ENCODE results near the gene TF.
"Not testable (repeated sequence)": the region's sequence is repeated elsewhere in the genome, so short reads cannot be mapped to it uniquely, and the experiment has no call there.

TF gene

DNA sequence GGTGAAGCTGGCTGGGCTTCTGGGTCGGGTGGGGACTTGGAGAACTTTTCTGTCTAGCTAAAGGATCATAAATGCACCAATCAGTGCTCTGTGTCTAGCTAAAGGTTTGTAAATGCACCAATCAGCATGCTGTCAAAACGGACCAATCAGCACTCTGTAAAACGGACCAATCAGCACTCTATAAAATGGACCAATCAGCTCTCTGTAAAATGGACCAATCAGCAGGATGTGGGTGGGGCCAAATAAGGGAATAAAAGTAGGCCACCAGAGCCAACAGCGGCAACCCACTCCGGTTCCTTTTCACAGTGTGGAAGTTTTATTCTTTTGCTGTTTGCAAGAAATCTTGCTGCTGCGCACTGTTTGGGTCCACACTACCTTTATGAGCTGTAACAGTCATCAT is 14.0 kb upstream of the TF start:
- not testable (repeated sequence) for H3K4me3 Mint-ChIP-seq; H3K4me1 Mint-ChIP-seq (ENCODE audit: low read depth); H3K36me3 Mint-ChIP-seq (ENCODE audit: low read depth); H3K27ac Mint-ChIP-seq
- H3K9me3 Mint-ChIP-seq = peaks cover 18% of the 10 kb centered on the region
- peaks cover 13% of the 10 kb centered on the region for H3K27me3 Mint-ChIP-seq (ENCODE audit: low read depth)

DNA sequence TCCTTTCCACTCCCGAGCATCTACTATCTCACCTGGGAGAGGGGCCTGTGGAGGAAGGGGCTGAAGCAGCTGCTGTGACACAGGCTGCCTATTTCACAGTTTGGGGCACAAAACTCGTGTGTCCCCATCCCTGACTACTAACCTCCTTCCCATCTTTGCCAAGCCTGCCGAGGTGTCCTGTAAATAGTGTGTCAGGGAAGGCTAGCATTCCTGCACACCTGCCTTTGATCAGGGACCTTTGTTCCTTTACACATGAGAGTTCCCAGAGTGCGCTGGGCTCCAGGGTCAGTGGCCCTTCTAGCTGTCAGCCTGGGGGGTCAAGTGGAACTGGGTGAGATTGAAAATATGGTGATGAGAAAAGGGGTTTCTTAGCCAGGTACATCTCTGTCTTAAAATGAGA is 13.0 kb upstream of the TF start:
- Mint-ChIP-seq H3K27ac (no peak overlapping the region), H3K36me3 (ENCODE audit: low read depth) (no peaks in the 10 kb centered on the region), H3K27me3 (ENCODE audit: low read depth) (peaks cover 13% of the 10 kb centered on the region), H3K4me1 (ENCODE audit: low read depth) (no peaks in the 10 kb centered on the region), H3K9me3 (peaks cover 13% of the 10 kb centered on the region), H3K4me3 (no peak overlapping the region)

DNA sequence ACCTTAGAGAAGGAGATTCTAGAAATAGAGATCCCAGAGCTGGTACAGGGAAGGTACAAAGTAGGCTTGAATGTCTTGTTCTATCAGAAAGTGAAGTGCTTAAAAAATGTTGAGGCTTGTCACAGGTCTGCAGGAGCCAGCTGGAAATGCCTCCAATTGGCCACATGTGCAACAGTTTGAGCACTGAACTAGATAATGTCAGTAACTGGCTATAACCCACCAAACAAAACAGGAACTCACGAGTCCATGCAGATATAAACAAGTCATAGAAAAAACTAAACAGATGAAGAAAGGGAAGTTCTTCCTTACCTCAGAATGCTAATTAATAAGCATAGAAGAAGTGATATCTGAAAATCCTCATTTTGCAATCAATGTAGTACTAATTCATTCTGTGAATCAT is 11.9 kb upstream of the TF start:
- H3K36me3 Mint-ChIP-seq (ENCODE audit: low read depth) = no peaks in the 10 kb centered on the region
- no peak overlapping the region for H3K27ac Mint-ChIP-seq
- no peak overlapping the region for H3K4me3 Mint-ChIP-seq
- H3K4me1 Mint-ChIP-seq (ENCODE audit: low read depth) = no peaks in the 10 kb centered on the region
- H3K9me3 Mint-ChIP-seq = peaks cover 11% of the 10 kb centered on the region
- H3K27me3 Mint-ChIP-seq (ENCODE audit: low read depth) = peaks cover 13% of the 10 kb centered on the region

DNA sequence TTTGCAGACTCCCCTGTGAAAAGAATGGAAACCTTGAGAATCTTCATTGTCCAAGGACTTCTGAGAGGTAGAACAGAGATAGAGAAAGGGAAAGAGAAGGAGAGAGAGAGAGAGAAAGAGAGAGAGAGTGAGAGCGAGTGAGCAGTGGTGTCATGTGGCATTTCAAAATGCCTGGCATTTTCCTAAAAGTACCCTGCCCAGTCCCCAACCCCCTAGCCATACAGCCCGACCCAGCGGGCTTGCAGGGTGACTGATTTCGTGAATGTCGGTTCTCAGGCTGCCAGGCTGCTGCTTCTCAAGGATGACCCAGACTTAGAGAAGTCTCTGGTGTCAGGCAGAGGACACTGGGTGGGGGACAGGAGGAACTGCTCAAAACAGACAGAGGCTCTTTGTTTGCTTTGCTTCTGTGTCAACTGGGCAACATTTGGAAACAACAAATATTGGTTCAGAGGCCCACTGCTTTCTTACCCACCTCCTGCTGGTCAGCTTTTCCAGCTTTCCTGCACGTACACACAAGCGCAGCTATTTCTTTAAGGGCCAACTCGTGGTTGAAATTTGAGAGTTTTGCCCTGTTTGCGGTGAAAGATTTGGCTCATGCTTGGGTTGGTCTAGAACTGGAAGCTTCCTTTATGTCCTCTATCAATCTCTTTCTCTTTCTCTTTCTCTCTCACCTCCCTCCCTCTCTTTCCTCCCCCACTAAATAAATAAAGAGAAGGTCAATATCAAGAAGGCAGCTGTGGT is 3.7 kb upstream of the TF start:
- Mint-ChIP-seq H3K27ac (no peak overlapping the region), H3K27me3 (ENCODE audit: low read depth) (peaks cover 36% of the 10 kb centered on the region), H3K9me3 (no peaks in the 10 kb centered on the region), H3K4me1 (ENCODE audit: low read depth) (no peaks in the 10 kb centered on the region), H3K36me3 (ENCODE audit: low read depth) (no peaks in the 10 kb centered on the region), H3K4me3 (no peak overlapping the region)

DNA sequence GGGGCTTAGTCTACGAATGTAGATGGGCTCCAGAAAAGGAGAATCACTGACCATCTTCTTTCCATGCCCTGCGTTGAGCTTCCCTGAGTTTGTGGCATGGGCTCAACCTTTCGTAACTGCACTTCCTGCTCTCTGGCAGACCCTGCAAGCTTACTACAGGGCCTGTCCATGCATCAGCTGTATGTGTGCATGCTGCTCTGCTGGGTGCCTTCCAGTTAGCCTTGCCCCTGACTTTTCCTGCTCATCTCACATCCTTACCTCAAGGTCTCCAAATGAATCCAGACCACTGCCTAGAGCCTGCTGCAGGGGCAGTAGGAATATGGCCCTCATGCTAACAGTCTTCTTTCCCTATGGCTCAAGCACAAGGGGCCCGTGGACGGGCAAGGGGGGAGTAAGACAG is 2.0 kb upstream of the TF start:
- no peaks in the 10 kb centered on the region for H3K4me1 Mint-ChIP-seq (ENCODE audit: low read depth)
- no peak overlapping the region for H3K4me3 Mint-ChIP-seq
- H3K9me3 Mint-ChIP-seq = no peaks in the 10 kb centered on the region
- no peaks in the 10 kb centered on the region for H3K36me3 Mint-ChIP-seq (ENCODE audit: low read depth)
- H3K27ac Mint-ChIP-seq = no peak overlapping the region
- peaks cover 37% of the 10 kb centered on the region for H3K27me3 Mint-ChIP-seq (ENCODE audit: low read depth)

DNA sequence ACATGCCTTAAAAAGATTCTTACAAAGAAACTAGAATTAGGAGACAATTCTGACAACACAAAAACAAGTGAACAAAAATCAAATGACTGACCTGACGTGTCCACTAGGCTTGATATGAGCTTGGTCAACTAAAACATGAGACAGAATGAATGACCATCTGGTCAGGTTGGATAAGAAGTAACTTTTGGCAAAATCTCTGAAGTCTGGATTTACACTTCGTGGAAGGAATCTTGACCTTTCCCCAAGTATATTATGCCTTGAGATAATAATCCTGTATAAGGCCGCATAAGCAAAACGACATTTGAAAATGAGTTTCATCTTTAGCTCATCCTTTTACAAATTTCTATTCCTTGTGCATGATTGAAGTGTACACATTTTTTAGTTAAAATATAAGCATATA is 1.1 kb upstream of the TF start:
- no peaks in the 10 kb centered on the region for H3K4me1 Mint-ChIP-seq (ENCODE audit: low read depth)
- H3K27me3 Mint-ChIP-seq (ENCODE audit: low read depth) = peaks cover 37% of the 10 kb centered on the region
- no peak overlapping the region for H3K4me3 Mint-ChIP-seq
- no peaks in the 10 kb centered on the region for H3K36me3 Mint-ChIP-seq (ENCODE audit: low read depth)
- no peak overlapping the region for H3K27ac Mint-ChIP-seq
- H3K9me3 Mint-ChIP-seq = no peaks in the 10 kb centered on the region

DNA sequence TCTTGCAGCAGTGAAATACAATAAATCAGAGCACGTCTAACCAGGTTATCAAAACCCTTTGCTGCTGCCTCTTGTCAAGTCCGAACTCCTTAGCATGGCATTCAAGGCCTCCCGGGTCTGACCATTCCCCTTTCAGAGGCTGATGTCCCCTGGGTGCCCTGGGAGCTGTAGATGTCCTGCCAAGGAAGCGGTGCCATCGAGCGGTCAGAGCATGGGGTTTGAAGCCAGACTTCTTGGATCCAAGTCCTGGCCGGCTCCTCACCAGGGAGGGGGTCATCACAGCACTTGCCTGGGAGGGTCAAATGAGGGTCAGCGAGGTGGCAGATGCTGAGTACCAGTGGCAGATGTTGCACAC is 496 bp downstream of the TF start:
- H3K4me1 Mint-ChIP-seq (ENCODE audit: low read depth) = no peaks in the 10 kb centered on the region

DNA sequence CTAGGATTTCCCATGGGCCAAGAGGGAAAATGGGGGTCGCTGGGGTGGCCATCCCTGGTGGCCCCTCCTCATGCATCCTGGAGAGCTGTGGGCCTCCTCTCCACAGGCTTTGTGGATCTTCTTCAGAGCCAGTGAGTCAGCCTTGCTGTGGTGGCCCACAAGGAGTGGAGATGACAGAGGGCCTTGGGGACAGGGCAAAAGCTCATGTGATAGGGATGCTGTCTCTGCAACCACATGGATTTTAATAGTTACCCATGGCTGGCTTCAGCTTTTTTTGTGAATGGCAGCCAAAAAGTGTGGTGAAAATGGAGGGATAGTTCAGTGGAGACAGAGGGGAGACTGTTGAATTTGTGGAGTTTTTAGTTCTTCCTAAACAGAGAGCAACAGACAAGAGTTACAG is 1.2 kb downstream of the TF start:
- peaks cover 31% of the 10 kb centered on the region for H3K27me3 Mint-ChIP-seq (ENCODE audit: low read depth)
- no peak overlapping the region for H3K4me3 Mint-ChIP-seq
- no peaks in the 10 kb centered on the region for H3K9me3 Mint-ChIP-seq
- no peak overlapping the region for H3K27ac Mint-ChIP-seq
- H3K4me1 Mint-ChIP-seq (ENCODE audit: low read depth) = no peaks in the 10 kb centered on the region
- no peaks in the 10 kb centered on the region for H3K36me3 Mint-ChIP-seq (ENCODE audit: low read depth)

More for the DNA sequence above, 496 bp downstream of the TF start:
- Mint-ChIP-seq H3K36me3 (ENCODE audit: low read depth) (no peaks in the 10 kb centered on the region), H3K27me3 (ENCODE audit: low read depth) (peaks cover 37% of the 10 kb centered on the region), H3K9me3 (no peaks in the 10 kb centered on the region), H3K4me3 (no peak overlapping the region), H3K27ac (no peak overlapping the region)

DNA sequence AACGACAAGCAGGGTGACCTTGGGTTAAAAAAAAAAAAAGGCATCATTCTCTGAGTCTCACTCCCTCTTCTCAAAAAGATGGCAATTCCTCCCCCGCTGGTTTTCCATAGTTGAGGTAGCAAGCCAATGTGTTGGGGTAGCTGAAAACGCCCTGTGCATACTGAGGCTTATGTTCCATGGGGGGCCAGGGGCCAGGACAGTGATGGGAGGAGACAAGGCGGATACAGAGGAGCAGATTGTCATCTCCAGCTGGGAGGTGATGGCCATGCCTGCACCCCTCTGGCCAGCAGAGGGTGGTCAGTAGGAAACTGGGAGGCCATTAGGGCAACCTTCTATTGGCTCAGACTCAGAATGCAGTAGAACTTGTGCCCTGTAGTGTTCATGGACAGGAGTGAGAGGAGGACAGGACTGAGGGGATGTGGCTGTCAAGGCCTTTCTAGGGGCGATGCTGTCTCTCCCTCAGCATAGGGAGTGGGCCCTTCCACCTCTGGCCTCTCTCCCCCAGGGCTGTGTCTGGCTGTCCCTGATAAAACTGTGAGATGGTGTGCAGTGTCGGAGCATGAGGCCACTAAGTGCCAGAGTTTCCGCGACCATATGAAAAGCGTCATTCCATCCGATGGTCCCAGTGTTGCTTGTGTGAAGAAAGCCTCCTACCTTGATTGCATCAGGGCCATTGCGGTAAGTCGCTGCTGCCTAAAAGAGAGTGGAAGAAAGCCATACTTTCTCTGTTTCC is 1.9 kb downstream of the TF start:
- Mint-ChIP-seq H3K27me3 (ENCODE audit: low read depth) (peaks cover 31% of the 10 kb centered on the region), H3K4me1 (ENCODE audit: low read depth) (no peaks in the 10 kb centered on the region), H3K9me3 (no peaks in the 10 kb centered on the region), H3K27ac (no peak overlapping the region), H3K4me3 (no peak overlapping the region), H3K36me3 (ENCODE audit: low read depth) (no peaks in the 10 kb centered on the region)

DNA sequence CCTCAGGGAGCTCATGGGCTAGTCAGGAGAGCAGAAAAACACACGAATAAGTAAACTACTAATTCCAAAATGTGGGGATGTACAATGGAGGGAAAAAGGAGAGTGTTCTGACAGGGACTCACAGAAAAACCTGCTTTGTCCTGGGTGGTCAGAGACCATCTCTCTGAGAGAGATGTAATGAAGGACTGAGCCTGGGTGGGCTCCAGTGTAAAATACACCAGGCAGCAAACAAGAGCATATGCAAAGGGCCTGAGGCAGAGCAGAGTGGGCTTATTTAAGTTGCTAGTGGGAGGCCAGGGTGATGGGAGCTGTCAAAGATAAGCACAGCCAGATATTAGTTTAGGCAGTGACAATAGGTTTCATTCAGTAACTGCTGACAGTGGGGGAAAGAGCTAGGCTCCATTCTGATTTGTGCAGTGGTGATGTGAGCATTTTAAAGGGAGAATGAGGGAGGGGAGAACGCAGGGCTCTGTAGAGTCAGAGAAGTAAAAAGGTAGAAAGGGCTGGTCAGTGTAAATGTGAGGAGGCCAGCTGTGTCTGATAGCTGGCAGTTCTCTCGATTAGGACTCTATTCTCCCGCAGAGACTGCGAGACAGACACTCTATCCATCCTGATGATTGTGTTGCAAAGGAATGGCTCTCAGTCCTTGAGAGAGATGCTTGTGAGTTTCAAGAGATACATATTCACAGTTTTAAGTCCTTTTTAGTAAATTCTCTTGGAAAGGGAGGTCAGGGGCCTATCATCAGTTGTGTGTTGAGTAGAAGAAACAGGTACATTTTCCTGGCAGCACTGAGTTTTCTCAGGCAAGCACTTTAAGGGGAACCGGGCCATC is 3.5 kb downstream of the TF start:
- Mint-ChIP-seq H3K36me3 (ENCODE audit: low read depth) (no peaks in the 10 kb centered on the region), H3K4me1 (ENCODE audit: low read depth) (no peaks in the 10 kb centered on the region), H3K4me3 (no peak overlapping the region), H3K27ac (no peak overlapping the region), H3K27me3 (ENCODE audit: low read depth) (peaks cover 25% of the 10 kb centered on the region), H3K9me3 (no peaks in the 10 kb centered on the region)

DNA sequence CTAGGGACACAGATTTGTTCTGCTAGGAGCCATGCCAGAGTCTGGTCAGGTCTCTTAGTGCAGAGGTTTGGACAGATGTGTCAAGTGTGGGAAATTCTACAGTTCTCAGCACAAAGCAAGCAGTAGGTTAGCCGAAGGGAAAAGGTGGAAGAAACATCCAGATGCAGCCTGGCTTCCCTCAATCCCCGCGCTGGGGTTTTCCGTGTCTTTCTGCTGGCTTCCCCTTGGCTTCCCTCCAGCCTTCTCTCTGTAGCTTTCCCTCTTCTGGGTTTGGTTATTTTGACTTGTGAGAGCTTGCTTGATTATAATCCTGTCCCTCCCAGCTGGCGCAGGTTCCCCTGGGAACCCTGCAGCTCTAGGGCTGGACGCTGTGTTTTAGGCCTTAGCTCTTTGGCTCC is 4.1 kb downstream of the TF start:
- Mint-ChIP-seq H3K4me1 (ENCODE audit: low read depth) (no peaks in the 10 kb centered on the region), H3K9me3 (no peaks in the 10 kb centered on the region), H3K36me3 (ENCODE audit: low read depth) (no peaks in the 10 kb centered on the region), H3K4me3 (no peak overlapping the region), H3K27me3 (ENCODE audit: low read depth) (peaks cover 19% of the 10 kb centered on the region), H3K27ac (no peak overlapping the region)

DNA sequence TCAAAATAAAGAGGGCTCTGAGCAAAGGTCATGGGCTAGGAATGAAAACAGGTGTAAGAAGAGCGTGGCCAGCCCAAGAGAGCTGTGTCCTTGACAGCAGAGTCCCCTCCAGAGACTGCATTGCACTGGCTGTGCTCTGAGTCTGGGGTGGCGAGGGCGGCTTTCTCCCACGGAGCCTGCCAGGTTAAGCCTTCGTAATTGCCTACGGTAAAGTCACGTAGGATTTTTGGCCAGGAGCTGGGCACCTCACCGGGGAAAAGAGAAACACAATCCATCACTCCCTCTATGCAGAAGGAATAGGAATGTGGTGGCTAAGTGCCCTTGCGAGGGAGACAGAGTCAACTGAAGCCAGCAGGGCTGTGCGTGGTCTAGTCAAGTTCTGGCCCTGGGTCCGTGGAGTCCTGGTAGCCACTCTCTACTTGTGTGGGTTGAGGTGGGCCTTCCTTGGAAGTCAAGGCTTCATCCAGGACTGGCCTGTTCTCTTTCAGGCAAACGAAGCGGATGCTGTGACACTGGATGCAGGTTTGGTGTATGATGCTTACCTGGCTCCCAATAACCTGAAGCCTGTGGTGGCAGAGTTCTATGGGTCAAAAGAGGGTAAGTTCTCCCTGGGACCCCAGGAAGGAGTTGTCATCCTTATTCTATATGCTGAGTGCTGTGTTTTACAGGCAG is 7.0 kb downstream of the TF start:
- Mint-ChIP-seq H3K27ac (no peak overlapping the region), H3K4me1 (ENCODE audit: low read depth) (no peaks in the 10 kb centered on the region), H3K9me3 (no peaks in the 10 kb centered on the region), H3K36me3 (ENCODE audit: low read depth) (no peaks in the 10 kb centered on the region), H3K27me3 (ENCODE audit: low read depth) (no peaks in the 10 kb centered on the region), H3K4me3 (no peak overlapping the region)

DNA sequence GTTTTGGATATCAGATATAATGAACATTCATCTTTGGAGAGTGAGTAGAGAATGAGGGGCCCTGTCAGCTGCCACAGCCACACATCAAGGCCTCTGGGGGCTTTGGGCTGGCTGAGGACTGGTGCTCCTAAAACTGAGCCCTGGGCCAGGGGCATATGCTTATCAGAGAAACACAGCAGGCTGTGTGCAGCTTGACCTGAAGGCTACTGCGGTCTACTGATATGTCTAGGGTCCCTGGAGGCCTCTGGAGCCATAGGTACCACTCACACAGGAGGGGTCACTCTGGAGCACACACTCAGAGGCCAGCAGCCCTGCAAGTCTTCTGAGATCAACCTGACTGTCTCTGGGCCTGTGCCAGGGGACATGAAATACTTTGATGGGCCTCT is 7.6 kb downstream of the TF start:
- Mint-ChIP-seq H3K4me1 (ENCODE audit: low read depth) (no peaks in the 10 kb centered on the region), H3K27me3 (ENCODE audit: low read depth) (no peaks in the 10 kb centered on the region), H3K9me3 (no peaks in the 10 kb centered on the region), H3K36me3 (ENCODE audit: low read depth) (no peaks in the 10 kb centered on the region), H3K27ac (no peak overlapping the region), H3K4me3 (no peak overlapping the region)

DNA sequence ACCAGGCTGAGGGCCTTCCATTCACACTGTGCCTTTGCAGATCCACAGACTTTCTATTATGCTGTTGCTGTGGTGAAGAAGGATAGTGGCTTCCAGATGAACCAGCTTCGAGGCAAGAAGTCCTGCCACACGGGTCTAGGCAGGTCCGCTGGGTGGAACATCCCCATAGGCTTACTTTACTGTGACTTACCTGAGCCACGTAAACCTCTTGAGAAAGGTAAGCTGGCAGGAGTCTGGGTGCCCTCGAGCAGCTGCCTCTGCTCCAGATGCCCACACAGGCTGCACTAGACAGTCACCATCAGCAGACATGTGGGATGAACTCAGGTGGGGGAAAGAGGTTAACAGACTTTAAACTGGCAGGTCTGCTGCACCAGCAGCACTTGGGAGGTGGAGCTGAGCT is 8.3 kb downstream of the TF start:
- Mint-ChIP-seq H3K27ac (no peak overlapping the region), H3K4me3 (no peak overlapping the region), H3K9me3 (no peaks in the 10 kb centered on the region), H3K4me1 (ENCODE audit: low read depth) (no peaks in the 10 kb centered on the region), H3K27me3 (ENCODE audit: low read depth) (no peaks in the 10 kb centered on the region), H3K36me3 (ENCODE audit: low read depth) (no peaks in the 10 kb centered on the region)

Measured in T-helper 1 cell treated with Interleukin-12 subunit alpha and Interleukin-12 subunit beta and Interleukin-4 antibody, amounts not matched to agents 30 μg/mL and 1 μg/mL, for 36 hours (primary cell).